BE2C (cell line): ENCODE results near the gene CEBPZ.

ENCODE experiments used
- DNase-seq: peaks from one replicate; pipeline ENCODE4 v3.0.0-alpha.2; 2020
- H3K27me3 ChIP-seq: fragments of 250-450 bp; sonication (Bioruptor Pico); 2 replicates; pipeline ENCODE4 v1.5.1; 2020; ENCODE audit warnings: mild to moderate bottlenecking
- H3K36me3 ChIP-seq: fragments of 250-450 bp; sonication (Bioruptor Pico); 2 replicates; pipeline ENCODE4 v1.5.1; 2020; ENCODE audit warnings: mild to moderate bottlenecking
- H3K4me1 ChIP-seq: fragments of 250-450 bp; sonication (Bioruptor Pico); 2 replicates; pipeline ENCODE4 v1.5.1; 2020
- H3K4me3 ChIP-seq: 2 replicates; pipeline ENCODE4 v1.5.1; 2011; ENCODE audit warnings: low read depth, low read length
- H3K9me3 ChIP-seq: fragments of 250-450 bp; sonication (Bioruptor Pico); 2 replicates; pipeline ENCODE4 v1.5.1; 2020
- CTCF ChIP-seq: IDR thresholded peaks from 2 replicates; pipeline ENCODE4 v1.5.1; 2012; ENCODE audit warnings: mild to moderate bottlenecking, low read depth, low read length

The CEBPZ gene

GRCh38 chr2:37173741-37174140 is 57.7 kb downstream of the CEBPZ start:
- no peak for DNase-seq

GRCh38 chr2:37171624-37171950 is 59.8 kb downstream of the CEBPZ start:
- H3K36me3 ChIP-seq: no peaks in the 10 kb centered on the region
- TF ChIP-seq CTCF: no peak
- H3K4me3 ChIP-seq: no peak overlapping the region
- H3K4me1 ChIP-seq: no peaks in the 10 kb centered on the region
- DNase-seq: no peak
- no peaks in the 10 kb centered on the region for H3K27me3 ChIP-seq
- no peaks in the 10 kb centered on the region for H3K9me3 ChIP-seq

More at GRCh38 chr2:37173741-37174140, 57.7 kb downstream of the CEBPZ start:
- no peak overlapping the region for H3K4me3 ChIP-seq
- H3K36me3 ChIP-seq: no peaks in the 10 kb centered on the region
- no peaks in the 10 kb centered on the region for H3K9me3 ChIP-seq
- no peaks in the 10 kb centered on the region for H3K27me3 ChIP-seq
- no peak for TF ChIP-seq CTCF
- no peaks in the 10 kb centered on the region for H3K4me1 ChIP-seq

- no peaks in the 10 kb centered on the region for H3K9me3 ChIP-seq
- H3K27me3 ChIP-seq: no peaks in the 10 kb centered on the region
- no peak overlapping the region for H3K4me3 ChIP-seq
- no peaks in the 10 kb centered on the region for H3K4me1 ChIP-seq
- H3K36me3 ChIP-seq: no peaks in the 10 kb centered on the region
- peak; percentile 34 for DNase-seq
- TF ChIP-seq CTCF: peak; percentile 90
These were observed 63.0 kb downstream of the CEBPZ start for GRCh38 chr2:37168217-37168981.

GRCh38 chr2:37167636-37168180 is 63.7 kb downstream of the CEBPZ start:
- Histone ChIP-seq H3K27me3 (no peaks in the 10 kb centered on the region), H3K9me3 (no peaks in the 10 kb centered on the region), H3K4me3 (no peak overlapping the region), H3K4me1 (no peaks in the 10 kb centered on the region), H3K36me3 (no peaks in the 10 kb centered on the region)
- DNase-seq: no peak
- TF ChIP-seq CTCF: no peak

- DNase-seq: no peak
- Histone ChIP-seq H3K36me3 (no peaks in the 10 kb centered on the region), H3K4me3 (no peak overlapping the region), H3K4me1 (no peaks in the 10 kb centered on the region), H3K27me3 (no peaks in the 10 kb centered on the region), H3K9me3 (no peaks in the 10 kb centered on the region)
- no peak for TF ChIP-seq CTCF
These were observed 66.6 kb downstream of the CEBPZ start for GRCh38 chr2:37164757-37165156.
